Caco-2 (cell line): ENCODE data around the gene CCL4L2. TPM values are rescaled to one million over a fixed set of nuclear protein-coding genes. Genes with fewer than 3 reads are reported as not detected.
"Not testable (repeated sequence)": the region's sequence is repeated elsewhere in the genome, so short reads cannot be mapped to it uniquely, and the experiment has no call there.

Source experiments
- BruUV-seq: library from RNA; stranded (reverse); fragments of 400-500 nt; replicated peaks from 2 replicates; lab custom pipeline; 2021; lab: Mats Ljungman, UMichigan
- CTCF ChIA-PET: fragments of 300-600 bp; sonication (Branson Sonifier 250); formaldehyde crosslinking; loops from one replicate; lab custom pipeline; 2022; ENCODE audit warnings: antibody characterized with exemption; lab: Charles Lee
- POLR2A ChIA-PET: fragments of 300-600 bp; sonication (Branson Sonifier 250); formaldehyde crosslinking; loops from one replicate; lab custom pipeline; 2022; ENCODE audit warnings: antibody characterized with exemption; lab: Charles Lee
- DNase-seq, 2 experiments: peaks; one replicate each; pipeline versions ENCODE4 v3.0.0 to v3.0.0-alpha.2; 2020 to 2022
- H3K27me3 ChIP-seq: replicated peaks from 2 replicates; pipeline ENCODE4 v1.6.0; 2011; ENCODE audit warnings: low read length; ENCODE audit not compliant: control insufficient read depth, insufficient read depth
- H3K36me3 ChIP-seq: 2 replicates; pipeline ENCODE4 v1.5.1; 2011; ENCODE audit warnings: low read length; ENCODE audit not compliant: control insufficient read depth, insufficient read depth
- H3K4me1 ChIP-seq: fragments of 250-450 bp; sonication (Bioruptor Pico); 2 replicates; pipeline ENCODE4 v1.5.1; 2020; ENCODE audit warnings: mild to moderate bottlenecking
- H3K4me3 ChIP-seq: 2 replicates; pipeline ENCODE4 v1.5.1; 2011; ENCODE audit warnings: low read depth, mild to moderate bottlenecking, control low read depth, low read length
- H3K9me3 ChIP-seq: fragments of 250-450 bp; sonication (Bioruptor Pico); 2 replicates; pipeline ENCODE4 v1.5.1; 2020; ENCODE audit warnings: mild to moderate bottlenecking, moderate library complexity
- H3K27ac Mint-ChIP-seq: one replicate; pipeline ENCODE4 v1.8.0; 2022; ENCODE audit warnings: mixed read lengths; ENCODE audit not compliant: unreplicated experiment
- H3K27me3 Mint-ChIP-seq: one replicate; pipeline ENCODE4 v1.8.0; 2022; ENCODE audit warnings: mixed read lengths; ENCODE audit not compliant: insufficient read depth, unreplicated experiment
- H3K36me3 Mint-ChIP-seq: one replicate; pipeline ENCODE4 v1.8.0; 2022; ENCODE audit warnings: mild to moderate bottlenecking, mixed read lengths; ENCODE audit not compliant: insufficient read depth, unreplicated experiment
- H3K4me1 Mint-ChIP-seq: one replicate; pipeline ENCODE4 v1.8.0; 2022; ENCODE audit warnings: low read depth, mixed read lengths; ENCODE audit not compliant: unreplicated experiment
- H3K4me3 Mint-ChIP-seq: one replicate; pipeline ENCODE4 v1.8.0; 2022; ENCODE audit warnings: mild to moderate bottlenecking, moderate library complexity, mixed read lengths; ENCODE audit not compliant: unreplicated experiment
- H3K9me3 Mint-ChIP-seq: one replicate; pipeline ENCODE4 v1.8.0; 2022; ENCODE audit warnings: mixed read lengths; ENCODE audit not compliant: unreplicated experiment
- intact Hi-C: fragments of 100-400 bp; cut with micrococcal nuclease; formaldehyde crosslinking; loops from one replicate; pipeline ENCODE4 v1.10.0; 2022; ENCODE audit not compliant: unreplicated experiment
- total RNA-seq: library from RNA; stranded (reverse); gene quantifications from 2 replicates; pipeline ENCODE4 v1.2.3, GENCODE V29; 2022
- TF ChIP-seq, protein P1 (sequence below), 2 experiments: fragments of 200-600 bp in 1 of 2; IDR thresholded peaks; 1 replicate in 1 of 2; 2 replicates in 1 of 2; pipeline versions ENCODE4 v1.5.1 to v1.8.0; 2011 to 2022; ENCODE audit warnings: antibody characterized with exemption in 1 of 2, control low read depth in 1 of 2, inconsistent platforms in 1 of 2, low read depth in 1 of 2, low read length in 1 of 2, mild to moderate bottlenecking in 1 of 2, moderate library complexity in 1 of 2; ENCODE audit not compliant: insufficient read depth in 1 of 2, severe bottlenecking in 1 of 2, unreplicated experiment in 1 of 2

CCL4L2 gene
- total RNA-seq, 1 experiment from 2014 or later, result not detected

DNA sequence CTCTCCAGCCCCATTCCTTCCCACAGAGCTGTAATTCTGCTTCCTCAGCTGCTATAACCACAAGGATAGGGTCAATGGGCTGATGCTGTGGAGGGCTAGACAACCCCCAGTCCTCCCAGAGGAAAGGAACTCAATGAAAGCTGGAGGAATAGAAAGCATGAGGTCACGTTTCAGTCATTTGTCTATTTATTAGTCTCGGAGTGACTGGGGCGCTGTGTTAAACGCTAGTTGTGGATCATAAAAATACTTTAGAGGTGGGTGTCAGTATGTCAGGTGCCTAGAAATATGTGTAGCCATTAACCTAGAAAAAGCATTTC lies 13.5 kb upstream of the CCL4L2 start:
- ChIA-PET CTCF (no interaction called here), POLR2A (interaction anchor here (0.6 kb wide), 1 partner anchor 14 kb away, joined by 3 read pairs; no protein-coding TSS in a partner anchor)
- BruUV-seq, result no TSS peak
- Mint-ChIP-seq H3K27me3 (peaks cover 25% of the 10 kb centered on the region), H3K4me3 (no peak overlapping the region), H3K36me3 (no peaks in the 10 kb centered on the region), H3K4me1 (no peaks in the 10 kb centered on the region), H3K9me3 (no peaks in the 10 kb centered on the region), H3K27ac (no peak overlapping the region)
- H3K4me1 ChIP-seq, result no peaks in the 10 kb centered on the region
- no peak for DNase-seq
- no peaks in the 10 kb centered on the region for H3K36me3 ChIP-seq
- H3K27me3 ChIP-seq, result peaks cover 3% of the 10 kb centered on the region; the same call in 1 of the 2 replicates
- intact Hi-C loops, result no loop called here
- no peaks in the 10 kb centered on the region for H3K9me3 ChIP-seq
- TF ChIP-seq, protein P1, sequence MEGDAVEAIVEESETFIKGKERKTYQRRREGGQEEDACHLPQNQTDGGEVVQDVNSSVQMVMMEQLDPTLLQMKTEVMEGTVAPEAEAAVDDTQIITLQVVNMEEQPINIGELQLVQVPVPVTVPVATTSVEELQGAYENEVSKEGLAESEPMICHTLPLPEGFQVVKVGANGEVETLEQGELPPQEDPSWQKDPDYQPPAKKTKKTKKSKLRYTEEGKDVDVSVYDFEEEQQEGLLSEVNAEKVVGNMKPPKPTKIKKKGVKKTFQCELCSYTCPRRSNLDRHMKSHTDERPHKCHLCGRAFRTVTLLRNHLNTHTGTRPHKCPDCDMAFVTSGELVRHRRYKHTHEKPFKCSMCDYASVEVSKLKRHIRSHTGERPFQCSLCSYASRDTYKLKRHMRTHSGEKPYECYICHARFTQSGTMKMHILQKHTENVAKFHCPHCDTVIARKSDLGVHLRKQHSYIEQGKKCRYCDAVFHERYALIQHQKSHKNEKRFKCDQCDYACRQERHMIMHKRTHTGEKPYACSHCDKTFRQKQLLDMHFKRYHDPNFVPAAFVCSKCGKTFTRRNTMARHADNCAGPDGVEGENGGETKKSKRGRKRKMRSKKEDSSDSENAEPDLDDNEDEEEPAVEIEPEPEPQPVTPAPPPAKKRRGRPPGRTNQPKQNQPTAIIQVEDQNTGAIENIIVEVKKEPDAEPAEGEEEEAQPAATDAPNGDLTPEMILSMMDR (IDR thresholded peaks at IDR 0.05; ENCODE audit: insufficient read depth in 1 of 2, low read depth in 1 of 2, low read length in 1 of 2, severe bottlenecking in 1 of 2, unreplicated experiment in 1 of 2), result no peak
- no peak overlapping the region for H3K4me3 ChIP-seq

GRCh38 chr17:36198831-36199465 lies 11.9 kb upstream of the CCL4L2 start:
- CTCF ChIA-PET, result no interaction called here
- H3K4me3 ChIP-seq, result no peak overlapping the region

DNA sequence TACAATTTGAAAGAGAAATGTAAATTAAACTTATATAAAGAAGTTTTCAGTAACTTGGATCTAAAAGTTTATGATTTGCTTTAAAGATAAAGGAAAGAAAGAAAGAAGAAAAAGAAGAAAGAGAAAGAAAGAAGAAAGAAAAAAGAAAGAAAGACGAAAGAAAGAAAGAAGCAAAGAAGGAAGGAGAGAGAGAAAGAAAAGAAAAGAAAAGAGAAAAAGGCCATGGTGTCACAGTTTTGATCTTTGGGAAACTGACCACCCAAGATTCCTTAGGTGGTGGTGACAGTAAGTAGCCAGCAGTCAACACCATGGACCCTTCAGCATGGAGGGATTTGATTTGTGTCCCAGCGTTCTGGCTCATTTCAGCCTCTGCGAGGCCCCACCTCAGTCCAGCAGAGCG lies 9.8 kb upstream of the CCL4L2 start:
- CTCF ChIA-PET, intact Hi-C loops, H3K27ac Mint-ChIP-seq, H3K4me1 ChIP-seq, H3K36me3 ChIP-seq, BruUV-seq, H3K9me3 Mint-ChIP-seq, H3K4me3 ChIP-seq, H3K27me3 ChIP-seq, DNase-seq, H3K4me1 Mint-ChIP-seq, H3K4me3 Mint-ChIP-seq, H3K9me3 ChIP-seq, H3K36me3 Mint-ChIP-seq, POLR2A ChIA-PET: not testable (repeated sequence)
- H3K27me3 Mint-ChIP-seq, result peaks cover 21% of the 10 kb centered on the region

More at GRCh38 chr17:36198831-36199465, 11.9 kb upstream of the CCL4L2 start:
- Mint-ChIP-seq H3K27me3 (peaks cover 26% of the 10 kb centered on the region), H3K4me3 (no peak overlapping the region), H3K9me3 (no peaks in the 10 kb centered on the region), H3K27ac (no peak overlapping the region), H3K36me3 (no peaks in the 10 kb centered on the region), H3K4me1 (no peaks in the 10 kb centered on the region)
- TF ChIP-seq, protein P1 (IDR thresholded peaks at IDR 0.05; ENCODE audit: insufficient read depth in 1 of 2, low read depth in 1 of 2, low read length in 1 of 2, severe bottlenecking in 1 of 2, unreplicated experiment in 1 of 2), result no peak
- POLR2A ChIA-PET, result no interaction called here
- Histone ChIP-seq H3K9me3 (no peaks in the 10 kb centered on the region), H3K36me3 (no peaks in the 10 kb centered on the region), H3K4me1 (no peaks in the 10 kb centered on the region), H3K27me3 (peaks cover 3% of the 10 kb centered on the region; the same call in 1 of the 2 replicates)
- no peak for DNase-seq
- no TSS peak for BruUV-seq
- intact Hi-C loops, result no loop called here

GRCh38 chr17:36201506-36201905 lies 9.4 kb upstream of the CCL4L2 start:
- H3K4me3 ChIP-seq, intact Hi-C loops, CTCF ChIA-PET, H3K4me3 Mint-ChIP-seq, H3K36me3 ChIP-seq, H3K4me1 ChIP-seq, H3K36me3 Mint-ChIP-seq, BruUV-seq, H3K4me1 Mint-ChIP-seq, H3K27ac Mint-ChIP-seq, POLR2A ChIA-PET, DNase-seq, H3K27me3 ChIP-seq, H3K9me3 Mint-ChIP-seq, H3K9me3 ChIP-seq: not testable (repeated sequence)
- H3K27me3 Mint-ChIP-seq, result peaks cover 21% of the 10 kb centered on the region
